ENCODE measurements around the gene CDH4. TPM values are rescaled to one million over a fixed set of nuclear protein-coding genes. Genes with fewer than 3 reads are reported as not detected.

CDH4 gene
- total RNA-seq, 1 donor from 2014 or later = 8.3 TPM

DNA sequence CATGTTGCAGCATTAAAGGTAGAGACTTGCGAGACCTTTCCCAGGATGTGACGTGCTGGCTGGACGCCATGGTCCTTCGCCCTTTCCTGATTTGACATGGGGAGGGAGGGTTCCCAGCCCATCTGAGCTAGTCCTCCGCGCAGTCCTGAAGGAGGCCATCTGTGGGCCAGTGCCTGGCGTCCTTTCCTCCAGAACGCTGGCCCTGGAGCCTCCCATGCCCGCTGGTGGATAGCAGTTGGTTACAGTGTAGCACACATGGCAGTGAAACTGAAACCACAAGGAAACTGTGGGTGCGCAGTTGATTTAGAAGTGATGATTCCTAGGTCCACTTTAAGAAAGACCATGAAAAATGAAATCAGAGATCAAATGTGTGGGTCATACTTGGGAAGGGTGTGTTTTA is 193.7 kb downstream of the CDH4 start:
- no peaks in the 10 kb centered on the region for H3K9me3 Mint-ChIP-seq
- DNase-seq (ENCODE audit: extremely low spot score, unreplicated experiment) = no peak
- H3K4me1 Mint-ChIP-seq (ENCODE audit: unreplicated experiment) = peaks cover 12% of the 10 kb centered on the region
- no peak overlapping the region for H3K27ac Mint-ChIP-seq
- H3K36me3 Mint-ChIP-seq = no peaks in the 10 kb centered on the region
- no peaks in the 10 kb centered on the region for H3K27me3 Mint-ChIP-seq
- no peak overlapping the region for H3K4me3 Mint-ChIP-seq
- TF ChIP-seq, protein P1, sequence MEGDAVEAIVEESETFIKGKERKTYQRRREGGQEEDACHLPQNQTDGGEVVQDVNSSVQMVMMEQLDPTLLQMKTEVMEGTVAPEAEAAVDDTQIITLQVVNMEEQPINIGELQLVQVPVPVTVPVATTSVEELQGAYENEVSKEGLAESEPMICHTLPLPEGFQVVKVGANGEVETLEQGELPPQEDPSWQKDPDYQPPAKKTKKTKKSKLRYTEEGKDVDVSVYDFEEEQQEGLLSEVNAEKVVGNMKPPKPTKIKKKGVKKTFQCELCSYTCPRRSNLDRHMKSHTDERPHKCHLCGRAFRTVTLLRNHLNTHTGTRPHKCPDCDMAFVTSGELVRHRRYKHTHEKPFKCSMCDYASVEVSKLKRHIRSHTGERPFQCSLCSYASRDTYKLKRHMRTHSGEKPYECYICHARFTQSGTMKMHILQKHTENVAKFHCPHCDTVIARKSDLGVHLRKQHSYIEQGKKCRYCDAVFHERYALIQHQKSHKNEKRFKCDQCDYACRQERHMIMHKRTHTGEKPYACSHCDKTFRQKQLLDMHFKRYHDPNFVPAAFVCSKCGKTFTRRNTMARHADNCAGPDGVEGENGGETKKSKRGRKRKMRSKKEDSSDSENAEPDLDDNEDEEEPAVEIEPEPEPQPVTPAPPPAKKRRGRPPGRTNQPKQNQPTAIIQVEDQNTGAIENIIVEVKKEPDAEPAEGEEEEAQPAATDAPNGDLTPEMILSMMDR (conservative IDR thresholded peaks at IDR 0.05) = no peak

DNA sequence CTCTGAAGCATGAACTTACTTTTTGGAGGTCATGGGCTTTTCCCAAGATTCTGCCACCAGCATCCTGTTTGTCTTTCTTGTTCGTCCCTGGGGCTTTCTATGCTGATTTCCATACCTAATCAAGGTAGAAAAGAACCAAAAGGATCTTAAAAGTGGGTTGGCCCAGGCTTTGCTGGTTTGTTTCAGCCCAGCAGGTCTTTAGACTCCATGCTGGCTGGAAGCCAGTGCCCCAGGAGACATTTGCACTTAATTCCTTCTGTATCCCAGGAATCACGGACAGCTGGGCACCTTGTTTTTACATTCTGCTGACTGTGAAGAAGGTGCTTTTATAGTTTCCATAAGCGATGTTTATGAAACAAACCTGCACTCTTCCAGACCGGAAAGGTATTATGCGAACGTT is 195.9 kb downstream of the CDH4 start:
- no peak for DNase-seq (ENCODE audit: extremely low spot score, unreplicated experiment)
- no peaks in the 10 kb centered on the region for H3K9me3 Mint-ChIP-seq
- TF ChIP-seq, protein P1 (conservative IDR thresholded peaks at IDR 0.05) = no peak
- H3K36me3 Mint-ChIP-seq = no peaks in the 10 kb centered on the region
- H3K27ac Mint-ChIP-seq = no peak overlapping the region
- no peaks in the 10 kb centered on the region for H3K27me3 Mint-ChIP-seq
- H3K4me1 Mint-ChIP-seq (ENCODE audit: unreplicated experiment) = peaks cover 5% of the 10 kb centered on the region
- no peak overlapping the region for H3K4me3 Mint-ChIP-seq

DNA sequence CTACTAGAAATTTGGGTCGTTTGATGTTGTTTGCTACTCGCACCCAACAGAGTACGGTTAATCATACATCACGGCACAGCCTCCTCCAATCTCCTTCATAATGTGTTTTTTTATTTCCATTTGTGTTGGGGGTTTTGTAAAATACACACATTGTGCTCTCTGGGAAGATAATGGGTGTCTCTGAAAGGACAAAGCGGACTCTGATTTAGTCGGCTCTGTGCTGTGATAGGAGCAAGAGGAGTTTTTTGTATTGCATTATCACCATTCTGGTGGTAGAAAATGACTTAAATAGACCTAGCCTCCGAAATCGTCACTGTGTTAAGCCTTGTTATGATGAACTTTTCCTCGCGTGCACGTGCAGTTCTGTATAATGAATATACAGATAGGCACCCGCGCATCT is 196.3 kb downstream of the CDH4 start:
- peaks cover 5% of the 10 kb centered on the region for H3K4me1 Mint-ChIP-seq (ENCODE audit: unreplicated experiment)
- H3K27ac Mint-ChIP-seq = no peak overlapping the region
- H3K9me3 Mint-ChIP-seq = no peaks in the 10 kb centered on the region
- H3K4me3 Mint-ChIP-seq = no peak overlapping the region
- TF ChIP-seq, protein P1 (conservative IDR thresholded peaks at IDR 0.05) = no peak
- DNase-seq (ENCODE audit: extremely low spot score, unreplicated experiment) = no peak
- no peaks in the 10 kb centered on the region for H3K27me3 Mint-ChIP-seq
- no peaks in the 10 kb centered on the region for H3K36me3 Mint-ChIP-seq

DNA sequence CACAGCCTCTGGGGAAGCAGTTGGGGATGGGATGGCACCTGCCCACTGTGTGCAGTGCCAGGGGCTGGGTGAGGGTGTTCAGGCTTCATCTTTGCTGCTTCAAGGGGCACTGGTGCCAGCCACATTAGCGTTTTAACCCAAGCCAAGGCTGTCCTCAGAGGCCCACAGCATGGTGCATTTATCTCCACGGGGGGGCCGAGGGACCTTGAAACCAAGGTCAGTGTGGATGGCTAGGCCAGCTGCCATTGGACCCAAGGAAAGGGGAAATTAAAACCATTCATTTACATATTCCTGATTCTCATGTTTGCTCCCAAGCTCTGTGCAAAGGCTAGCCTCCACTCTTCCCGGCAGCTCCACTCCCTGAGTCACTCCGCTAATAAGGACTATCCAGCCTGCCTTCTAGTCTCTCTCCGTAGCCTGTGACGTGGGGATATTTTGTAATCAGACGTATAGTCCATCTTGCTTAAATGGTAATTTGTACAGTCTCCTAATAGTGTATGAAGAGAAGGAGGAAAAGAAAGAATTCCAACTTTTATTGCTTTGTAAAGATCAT is 197.1 kb downstream of the CDH4 start:
- no peaks in the 10 kb centered on the region for H3K27me3 Mint-ChIP-seq
- H3K9me3 Mint-ChIP-seq = no peaks in the 10 kb centered on the region
- no peak overlapping the region for H3K27ac Mint-ChIP-seq
- TF ChIP-seq, protein P1 (conservative IDR thresholded peaks at IDR 0.05) = no peak
- no peak overlapping the region for H3K4me3 Mint-ChIP-seq
- no peak for DNase-seq (ENCODE audit: extremely low spot score, unreplicated experiment)
- H3K36me3 Mint-ChIP-seq = no peaks in the 10 kb centered on the region
- H3K4me1 Mint-ChIP-seq (ENCODE audit: unreplicated experiment) = peaks cover 5% of the 10 kb centered on the region

DNA sequence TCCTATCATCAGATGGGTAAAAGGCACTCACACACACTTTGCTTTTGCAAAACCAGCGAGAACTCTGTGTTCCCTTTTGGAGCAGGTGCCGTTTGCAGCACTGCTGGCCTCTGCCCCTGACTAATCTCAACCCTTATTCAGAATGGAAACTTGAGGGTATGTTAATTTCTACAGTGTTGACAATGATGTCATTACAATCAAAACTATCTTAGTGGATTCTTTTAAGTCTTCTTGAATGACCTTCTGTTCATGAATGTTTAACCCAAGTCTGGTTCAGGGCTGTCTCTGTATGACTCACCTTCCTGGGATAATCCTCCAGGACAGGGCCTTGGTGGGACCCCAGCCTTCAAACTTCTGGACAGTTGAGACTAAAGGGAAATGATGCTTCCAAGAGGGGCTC is 197.9 kb downstream of the CDH4 start:
- no peaks in the 10 kb centered on the region for H3K36me3 Mint-ChIP-seq
- H3K4me1 Mint-ChIP-seq (ENCODE audit: unreplicated experiment) = peaks cover 5% of the 10 kb centered on the region
- H3K27ac Mint-ChIP-seq = no peak overlapping the region
- H3K27me3 Mint-ChIP-seq = no peaks in the 10 kb centered on the region
- H3K9me3 Mint-ChIP-seq = no peaks in the 10 kb centered on the region
- no peak for DNase-seq (ENCODE audit: extremely low spot score, unreplicated experiment)
- TF ChIP-seq, protein P1 (conservative IDR thresholded peaks at IDR 0.05) = no peak
- no peak overlapping the region for H3K4me3 Mint-ChIP-seq

DNA sequence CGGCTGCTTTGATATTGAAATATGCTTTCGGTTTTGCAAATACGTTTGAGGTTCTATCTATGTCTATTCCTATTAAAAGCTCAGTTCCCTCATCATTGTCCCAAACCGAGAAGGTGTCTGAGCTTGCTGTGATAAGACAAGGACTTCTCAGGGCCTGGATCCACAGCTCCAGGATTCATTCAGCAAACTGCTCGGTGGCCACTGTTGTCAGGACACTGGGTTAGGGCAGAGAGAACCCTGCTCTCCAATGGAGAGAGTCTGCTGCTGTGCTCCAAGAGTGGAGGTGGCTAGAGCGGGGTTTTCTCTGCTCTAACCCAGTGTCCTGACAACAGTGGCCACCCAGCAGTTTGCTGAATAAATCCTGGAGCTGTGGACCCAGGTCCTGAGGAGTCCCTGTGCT is 198.5 kb downstream of the CDH4 start:
- H3K4me1 Mint-ChIP-seq (ENCODE audit: unreplicated experiment) = peaks cover 5% of the 10 kb centered on the region
- no peak for DNase-seq (ENCODE audit: extremely low spot score, unreplicated experiment)

More for the DNA sequence above, 198.5 kb downstream of the CDH4 start:
- Mint-ChIP-seq H3K27ac (no peak overlapping the region), H3K27me3 (no peaks in the 10 kb centered on the region), H3K4me3 (no peak overlapping the region), H3K9me3 (no peaks in the 10 kb centered on the region), H3K36me3 (no peaks in the 10 kb centered on the region)
- TF ChIP-seq, protein P1 (conservative IDR thresholded peaks at IDR 0.05) = no peak
